HG02678 (cell line): ENCODE data around the gene RAET1E.
"Not testable (repeated sequence)": the region's sequence is repeated elsewhere in the genome, so short reads cannot be mapped to it uniquely, and the experiment has no call there.

Source experiments
- ATAC-seq: cut with Tn5 transposase; IDR thresholded peaks from one replicate; pipeline ENCODE4 v1.9.1; 2021; ENCODE audit warnings: mild to moderate bottlenecking, moderate library complexity; ENCODE audit not compliant: unreplicated experiment

RAET1E gene

GRCh38 chr6:149929422-149929821, 31.5 kb upstream of the RAET1E start:
- ATAC-seq = no peak

- ATAC-seq = not testable (repeated sequence)
These were observed 29.1 kb upstream of the RAET1E start for GRCh38 chr6:149927025-149927424.

GRCh38 chr6:149925974-149926777, 28.3 kb upstream of the RAET1E start:
- ATAC-seq = peak; percentile 49

- no peak for ATAC-seq
These were observed 27.5 kb upstream of the RAET1E start for GRCh38 chr6:149925253-149925973.

GRCh38 chr6:149924933-149925252, 27.0 kb upstream of the RAET1E start:
- ATAC-seq = no peak

- ATAC-seq = no peak
These were observed 26.5 kb upstream of the RAET1E start for GRCh38 chr6:149924206-149924932.

- no peak for ATAC-seq
These were observed 25.5 kb upstream of the RAET1E start for GRCh38 chr6:149923327-149923986.

- ATAC-seq = no peak
These were observed 24.9 kb upstream of the RAET1E start, which contains the start of gene RAET1G for GRCh38 chr6:149922642-149923326. Gene RAET1G (minus strand): TSS chr6:149923121. CDS start chr6:149923010, 111 bp downstream.

- not testable (repeated sequence) for ATAC-seq
These were observed 24.2 kb upstream of the RAET1E start for GRCh38 chr6:149922091-149922490.

GRCh38 chr6:149921361-149921760, 23.4 kb upstream of the RAET1E start:
- no peak for ATAC-seq

GRCh38 chr6:149919834-149920225, 21.9 kb upstream of the RAET1E start:
- ATAC-seq = no peak

GRCh38 chr6:149919126-149919833, 21.4 kb upstream of the RAET1E start:
- not testable (repeated sequence) for ATAC-seq

GRCh38 chr6:149918151-149918905, 20.4 kb upstream of the RAET1E start:
- no peak for ATAC-seq

- no peak for ATAC-seq
These were observed 19.8 kb upstream of the RAET1E start for GRCh38 chr6:149917679-149918078.

GRCh38 chr6:149915970-149916865, 18.3 kb upstream of the RAET1E start:
- ATAC-seq = no peak

- no peak for ATAC-seq
These were observed 15.8 kb upstream of the RAET1E start for GRCh38 chr6:149913540-149914240.

GRCh38 chr6:149913085-149913484, 15.2 kb upstream of the RAET1E start:
- no peak for ATAC-seq
